Gastrocnemius medialis (tissue), 4 donors: ENCODE results near the gene DGCR8. TPM values are rescaled to one million over a fixed set of nuclear protein-coding genes. Genes with fewer than 3 reads are reported as not detected.

Experiments used
- ATAC-seq, 2 donors: fragments of 150-250 bp; one replicate each; pipeline ENCODE4 v1.9.1; 2016
- DNase-seq, 2 donors: peaks; one replicate each; pipeline ENCODE4 v3.0.0-alpha.2; 2019
- H3K27ac ChIP-seq, 4 donors: fragments of 200-600 bp; sonication (generic); 1 replicate in 1 of 4; 2 replicates in 3 of 4; pipeline ENCODE4 v1.5.1; 2016 to 2018; ENCODE audit warnings: mild to moderate bottlenecking in 2 of 4, moderate library complexity in 1 of 4
- H3K27me3 ChIP-seq, 3 donors: fragments of 200-600 bp; sonication (generic) in 2 of 3; 1 replicate in 1 of 3; 2 replicates in 2 of 3; pipeline versions ENCODE4 v1.5.1 to v1.6.0; 2016 to 2019; ENCODE audit warnings: mild to moderate bottlenecking in 1 of 3, moderate library complexity in 1 of 3
- H3K36me3 ChIP-seq, 2 donors: fragments of 200-600 bp; sonication (generic) in 1 of 2; one replicate each; pipeline ENCODE4 v1.5.1; 2017 to 2018
- H3K4me1 ChIP-seq, 2 donors: fragments of 200-600 bp; sonication (generic) in 1 of 2; one replicate each; pipeline ENCODE4 v1.5.1; 2016 to 2017; ENCODE audit warnings: mild to moderate bottlenecking in 2 of 2
- H3K4me3 ChIP-seq, 4 donors: fragments of 200-600 bp; sonication (generic) in 3 of 4; 1 replicate in 1 of 4; 2 replicates in 3 of 4; pipeline ENCODE4 v1.5.1; 2016 to 2019; ENCODE audit warnings: mild to moderate bottlenecking in 2 of 4
- H3K9me3 ChIP-seq, 3 donors: fragments of 200-600 bp; sonication (generic) in 2 of 3; 1 replicate in 1 of 3; 2 replicates in 2 of 3; pipeline ENCODE4 v1.5.1; 2016 to 2019
- POLR2A ChIP-seq, 2 donors: fragments of 450-650 bp; IDR thresholded peaks; one replicate each; pipeline ENCODE4 v1.6.1; 2017; ENCODE audit warnings: antibody characterized with exemption in 2 of 2, mild to moderate bottlenecking in 2 of 2, moderate library complexity in 2 of 2
- in situ Hi-C, 4 donors: fragments of 200-750 bp; cut with MboI; loops; one replicate each; pipeline versions ENCODE4 v1.15.0 to v1.8.0; 2017; ENCODE audit warnings: low sequenced_read_pairs in 4 of 4
- intact Hi-C: fragments of 100-400 bp; cut with DNase I; formaldehyde crosslinking; loops from one replicate; pipeline ENCODE4 v1.15.1; 2023; ENCODE audit warnings: low total_unique reads
- total RNA-seq, 4 donors: library from RNA; depleted of rRNA; stranded (reverse); fragments of >200 nt; gene quantifications; one replicate each; pipeline versions ENCODE4 v1.1.0 to v1.2.3, GENCODE V29; 2016
- TF ChIP-seq, protein P1 (sequence below), 5 experiments: fragments of 450-650 bp in 3 of 5; fragments of 200-600 bp in 2 of 5; sonication (generic) in 2 of 5; IDR thresholded peaks in 4 of 5; conservative IDR thresholded peaks in 1 of 5; 1 replicate in 4 of 5; 2 replicates in 1 of 5; pipeline ENCODE4 v1.5.1; 2016 to 2019; ENCODE audit warnings: antibody characterized with exemption in 5 of 5, mild to moderate bottlenecking in 3 of 5, moderate library complexity in 3 of 5

Gene DGCR8
- total RNA-seq, 4 donors from 2014 or later: 5.2 to 16.5 (median 11.2) TPM

DNA sequence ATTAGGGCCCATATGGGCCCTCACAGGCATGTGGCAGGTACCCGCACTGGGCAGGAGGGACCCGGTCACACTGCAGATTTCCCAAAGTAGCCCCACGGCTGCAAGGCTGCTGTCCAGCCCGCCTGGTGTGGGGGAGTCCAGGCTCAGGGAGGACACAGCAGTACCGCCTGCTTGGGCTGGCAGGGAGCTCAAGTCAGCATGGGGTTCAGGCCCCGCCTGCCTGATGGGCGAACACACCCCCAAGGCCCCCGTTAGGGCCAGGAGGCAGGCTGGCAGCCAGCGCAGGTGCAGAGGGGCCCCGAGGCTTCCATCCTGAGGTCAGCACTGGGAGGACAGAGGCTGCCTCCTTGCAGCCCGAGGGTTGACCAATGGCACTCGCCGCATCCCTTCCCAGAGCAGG lies 57.1 kb downstream of the DGCR8 start:
- no peak for TF ChIP-seq POLR2A (IDR thresholded peaks at IDR 0.05)
- TF ChIP-seq, protein P1, sequence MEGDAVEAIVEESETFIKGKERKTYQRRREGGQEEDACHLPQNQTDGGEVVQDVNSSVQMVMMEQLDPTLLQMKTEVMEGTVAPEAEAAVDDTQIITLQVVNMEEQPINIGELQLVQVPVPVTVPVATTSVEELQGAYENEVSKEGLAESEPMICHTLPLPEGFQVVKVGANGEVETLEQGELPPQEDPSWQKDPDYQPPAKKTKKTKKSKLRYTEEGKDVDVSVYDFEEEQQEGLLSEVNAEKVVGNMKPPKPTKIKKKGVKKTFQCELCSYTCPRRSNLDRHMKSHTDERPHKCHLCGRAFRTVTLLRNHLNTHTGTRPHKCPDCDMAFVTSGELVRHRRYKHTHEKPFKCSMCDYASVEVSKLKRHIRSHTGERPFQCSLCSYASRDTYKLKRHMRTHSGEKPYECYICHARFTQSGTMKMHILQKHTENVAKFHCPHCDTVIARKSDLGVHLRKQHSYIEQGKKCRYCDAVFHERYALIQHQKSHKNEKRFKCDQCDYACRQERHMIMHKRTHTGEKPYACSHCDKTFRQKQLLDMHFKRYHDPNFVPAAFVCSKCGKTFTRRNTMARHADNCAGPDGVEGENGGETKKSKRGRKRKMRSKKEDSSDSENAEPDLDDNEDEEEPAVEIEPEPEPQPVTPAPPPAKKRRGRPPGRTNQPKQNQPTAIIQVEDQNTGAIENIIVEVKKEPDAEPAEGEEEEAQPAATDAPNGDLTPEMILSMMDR (IDR thresholded peaks at IDR 0.05 in 4 of 5, conservative IDR thresholded peaks at IDR 0.05 in 1 of 5): no peak
- in situ Hi-C loops: no loop called here
- no peaks in the 10 kb centered on the region for H3K27me3 ChIP-seq
- ATAC-seq: no peak
- DNase-seq: no peak
- no peaks in the 10 kb centered on the region for H3K9me3 ChIP-seq
- peaks cover 47 to 65% of the 10 kb centered on the region in 2 donors for H3K4me1 ChIP-seq
- H3K36me3 ChIP-seq: no peaks in the 10 kb centered on the region
- no peak overlapping the region for H3K4me3 ChIP-seq
- peak overlapping the region in 2 of 4 donors; percentile 48 to 62 for H3K27ac ChIP-seq
- intact Hi-C loops: no loop called here

DNA sequence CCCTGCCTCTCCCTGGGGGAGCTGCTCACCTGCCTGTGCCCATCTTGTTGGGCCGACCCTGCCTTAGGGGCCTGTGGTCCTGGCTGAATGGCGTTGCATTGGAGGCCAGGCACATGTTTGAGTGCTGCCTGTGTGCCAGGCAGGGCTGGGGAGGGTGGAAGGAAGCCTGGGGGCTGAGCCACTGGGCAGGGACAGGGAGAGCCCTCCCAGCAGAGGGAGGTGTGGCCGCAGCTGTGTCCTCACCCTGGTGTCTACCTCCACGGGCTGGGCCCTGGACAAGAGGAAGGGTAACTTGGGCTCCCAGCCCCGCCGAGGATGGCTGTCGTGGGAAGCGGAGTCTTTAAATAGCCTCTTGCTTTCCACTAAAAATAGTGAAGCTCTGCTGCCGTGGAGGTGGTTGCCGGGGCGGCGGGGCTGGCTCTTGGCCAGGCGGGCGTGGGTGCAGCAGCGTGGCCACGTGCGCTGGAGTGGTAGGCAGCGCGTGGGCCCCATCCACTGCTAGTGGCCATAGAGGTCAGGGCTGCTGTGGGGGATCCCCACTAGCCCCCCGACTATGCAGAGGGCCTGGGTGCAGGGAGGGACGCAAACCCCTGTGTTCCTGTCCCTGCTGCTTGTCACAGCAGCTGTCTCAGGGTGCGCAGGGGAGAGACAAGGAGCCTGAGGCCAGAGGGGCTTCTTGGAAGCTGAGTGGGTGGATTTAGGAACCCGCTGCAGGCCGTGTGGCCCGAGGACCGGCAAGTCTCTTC lies 57.8 kb downstream of the DGCR8 start:
- DNase-seq (no peak), ATAC-seq (peak; percentile 7 to 16)
- Histone ChIP-seq H3K4me3 (peak overlapping the region in 2 of 4 donors; percentile 2 to 24), H3K27me3 (no peaks in the 10 kb centered on the region), H3K36me3 (peaks cover 0 to 3% of the 10 kb centered on the region in 2 donors), H3K9me3 (no peaks in the 10 kb centered on the region), H3K4me1 (peaks cover 43 to 57% of the 10 kb centered on the region in 2 donors), H3K27ac (peak overlapping the region; percentile 10 to 62 (median 46))
- intact Hi-C loops (no loop called here), in situ Hi-C loops (no loop called here)
- TF ChIP-seq, protein P1 (IDR thresholded peaks at IDR 0.05 in 4 of 5, conservative IDR thresholded peaks at IDR 0.05 in 1 of 5): no peak
- no peak for TF ChIP-seq POLR2A (IDR thresholded peaks at IDR 0.05)

DNA sequence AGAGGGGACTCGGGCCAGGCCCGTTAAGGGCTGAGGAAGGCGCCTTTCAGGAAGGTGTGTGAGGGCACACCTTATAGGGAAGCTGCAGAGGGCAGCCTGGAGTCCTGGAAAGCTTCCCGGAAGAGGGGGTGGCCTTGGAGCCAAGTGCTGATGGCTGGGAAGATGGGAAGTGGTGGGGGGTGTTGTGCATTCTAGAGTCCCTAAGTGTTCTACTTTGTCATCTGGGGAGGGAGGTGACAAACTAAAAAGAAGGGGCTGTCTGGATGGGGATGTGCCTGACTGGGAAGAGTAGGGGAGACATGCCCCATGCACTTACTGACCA lies 58.3 kb downstream of the DGCR8 start:
- Histone ChIP-seq H3K4me1 (peaks cover 38 to 52% of the 10 kb centered on the region in 2 donors), H3K9me3 (no peaks in the 10 kb centered on the region), H3K27ac (peak overlapping the region; percentile 10 to 62 (median 46)), H3K27me3 (no peaks in the 10 kb centered on the region), H3K4me3 (no peak overlapping the region), H3K36me3 (peaks cover 0 to 9% of the 10 kb centered on the region in 2 donors)
- DNase-seq (no peak), ATAC-seq (no peak)
- in situ Hi-C loops: no loop called here
- TF ChIP-seq, protein P1 (IDR thresholded peaks at IDR 0.05 in 4 of 5, conservative IDR thresholded peaks at IDR 0.05 in 1 of 5): no peak
- no peak for TF ChIP-seq POLR2A (IDR thresholded peaks at IDR 0.05)
- intact Hi-C loops: no loop called here

DNA sequence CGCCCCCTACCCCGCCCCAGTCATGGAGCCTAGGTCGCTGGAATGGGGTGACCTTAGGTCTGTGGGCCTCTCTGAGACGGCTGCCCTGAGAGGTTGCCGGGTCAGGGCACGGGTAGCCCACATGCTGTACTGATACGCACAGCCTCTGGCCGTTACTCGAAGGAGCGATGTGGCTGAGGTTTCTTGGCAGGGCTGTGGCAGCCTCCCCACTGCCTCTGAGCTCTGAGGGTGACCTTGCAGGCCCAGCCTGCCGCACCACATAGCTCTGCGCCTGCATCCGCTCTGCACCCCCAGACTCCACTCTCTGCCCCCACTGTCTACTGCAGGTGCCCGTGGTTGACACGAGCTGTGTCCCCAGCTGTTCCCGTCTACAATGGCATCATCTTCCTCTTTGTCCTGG lies 58.8 kb downstream of the DGCR8 start:
- Histone ChIP-seq H3K4me1 (peaks cover 34 to 47% of the 10 kb centered on the region in 2 donors), H3K27ac (peak overlapping the region in 1 of 4 donors; percentile 62), H3K4me3 (no peak overlapping the region), H3K36me3 (peaks cover 0 to 9% of the 10 kb centered on the region in 2 donors), H3K9me3 (no peaks in the 10 kb centered on the region), H3K27me3 (no peaks in the 10 kb centered on the region)
- in situ Hi-C loops: no loop called here
- no peak for DNase-seq
- intact Hi-C loops: no loop called here
- no peak for TF ChIP-seq POLR2A (IDR thresholded peaks at IDR 0.05)
- TF ChIP-seq, protein P1 (IDR thresholded peaks at IDR 0.05 in 4 of 5, conservative IDR thresholded peaks at IDR 0.05 in 1 of 5): no peak
- ATAC-seq: no peak
